GM12864 (cell line): ENCODE results near the gene ORC3.

Source experiments
- DNase-seq: peaks from one replicate; pipeline ENCODE4 v3.0.0-alpha.2; 2011; ENCODE audit warnings: low read depth
- H3K4me3 ChIP-seq: 2 replicates; pipeline ENCODE4 v1.5.1; 2011; ENCODE audit warnings: mild to moderate bottlenecking, low read depth, low read length, control low read depth
- CTCF ChIP-seq: IDR thresholded peaks from 2 replicates; pipeline ENCODE4 v1.5.1; 2011; ENCODE audit warnings: low read depth, mild to moderate bottlenecking, moderate library complexity, low read length, control low read depth, inconsistent platforms; ENCODE audit errors: missing control alignments

ORC3 gene

GRCh38 chr6:87623248-87623647 lies 33.3 kb downstream of the ORC3 start:
- no peak for TF ChIP-seq CTCF
- no peak for DNase-seq

GRCh38 chr6:87628424-87628823 lies 38.5 kb downstream of the ORC3 start:
- no peak for DNase-seq
- TF ChIP-seq CTCF: no peak
- no peak overlapping the region for H3K4me3 ChIP-seq

More at GRCh38 chr6:87623248-87623647, 33.3 kb downstream of the ORC3 start:
- no peak overlapping the region for H3K4me3 ChIP-seq

GRCh38 chr6:87628881-87629280 lies 38.9 kb downstream of the ORC3 start:
- H3K4me3 ChIP-seq: no peak overlapping the region
- TF ChIP-seq CTCF: no peak
- no peak for DNase-seq

GRCh38 chr6:87630746-87631145 lies 40.8 kb downstream of the ORC3 start:
- no peak for TF ChIP-seq CTCF

GRCh38 chr6:87633851-87634250 lies 43.9 kb downstream of the ORC3 start:
- TF ChIP-seq CTCF: no peak
- DNase-seq: no peak

More at GRCh38 chr6:87630746-87631145, 40.8 kb downstream of the ORC3 start:
- H3K4me3 ChIP-seq: no peak overlapping the region
- no peak for DNase-seq

GRCh38 chr6:87636315-87636714 lies 46.4 kb downstream of the ORC3 start:
- no peak overlapping the region for H3K4me3 ChIP-seq
- DNase-seq: peak; percentile 13
- no peak for TF ChIP-seq CTCF

More at GRCh38 chr6:87633851-87634250, 43.9 kb downstream of the ORC3 start:
- H3K4me3 ChIP-seq: no peak overlapping the region

GRCh38 chr6:87637106-87637505 lies 47.2 kb downstream of the ORC3 start:
- TF ChIP-seq CTCF: no peak
- no peak for DNase-seq
- no peak overlapping the region for H3K4me3 ChIP-seq
